GM20000 (cell line): ENCODE measurements around the gene TK1.

Experiments used
- DNase-seq: peaks from one replicate; pipeline ENCODE4 v3.0.0; 2012; ENCODE audit warnings: low spot score
- TF ChIP-seq, protein P1 (sequence below): IDR thresholded peaks from 2 replicates; pipeline ENCODE4 v1.5.1; 2012; ENCODE audit warnings: mild to moderate bottlenecking, control low read depth; ENCODE audit errors: extremely low read depth, missing control alignments

The TK1 gene

DNA sequence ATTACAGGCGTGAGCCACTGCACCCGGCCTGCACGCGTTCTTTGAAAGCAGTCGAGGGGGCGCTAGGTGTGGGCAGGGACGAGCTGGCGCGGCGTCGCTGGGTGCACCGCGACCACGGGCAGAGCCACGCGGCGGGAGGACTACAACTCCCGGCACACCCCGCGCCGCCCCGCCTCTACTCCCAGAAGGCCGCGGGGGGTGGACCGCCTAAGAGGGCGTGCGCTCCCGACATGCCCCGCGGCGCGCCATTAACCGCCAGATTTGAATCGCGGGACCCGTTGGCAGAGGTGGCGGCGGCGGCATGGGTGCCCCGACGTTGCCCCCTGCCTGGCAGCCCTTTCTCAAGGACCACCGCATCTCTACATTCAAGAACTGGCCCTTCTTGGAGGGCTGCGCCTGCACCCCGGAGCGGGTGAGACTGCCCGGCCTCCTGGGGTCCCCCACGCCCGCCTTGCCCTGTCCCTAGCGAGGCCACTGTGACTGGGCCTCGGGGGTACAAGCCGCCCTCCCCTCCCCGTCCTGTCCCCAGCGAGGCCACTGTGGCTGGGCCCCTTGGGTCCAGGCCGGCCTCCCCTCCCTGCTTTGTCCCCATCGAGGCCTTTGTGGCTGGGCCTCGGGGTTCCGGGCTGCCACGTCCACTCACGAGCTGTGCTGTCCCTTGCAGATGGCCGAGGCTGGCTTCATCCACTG is 27.3 kb upstream of the TK1 start, which contains the start of gene BIRC5:
Gene BIRC5, plus strand, starts transcription at position 238 of the 690 bp plus-strand sequence. Its CDS starts 64 bp downstream, at position 302.
- DNase-seq, result peak; percentile 98
- TF ChIP-seq, protein P1, sequence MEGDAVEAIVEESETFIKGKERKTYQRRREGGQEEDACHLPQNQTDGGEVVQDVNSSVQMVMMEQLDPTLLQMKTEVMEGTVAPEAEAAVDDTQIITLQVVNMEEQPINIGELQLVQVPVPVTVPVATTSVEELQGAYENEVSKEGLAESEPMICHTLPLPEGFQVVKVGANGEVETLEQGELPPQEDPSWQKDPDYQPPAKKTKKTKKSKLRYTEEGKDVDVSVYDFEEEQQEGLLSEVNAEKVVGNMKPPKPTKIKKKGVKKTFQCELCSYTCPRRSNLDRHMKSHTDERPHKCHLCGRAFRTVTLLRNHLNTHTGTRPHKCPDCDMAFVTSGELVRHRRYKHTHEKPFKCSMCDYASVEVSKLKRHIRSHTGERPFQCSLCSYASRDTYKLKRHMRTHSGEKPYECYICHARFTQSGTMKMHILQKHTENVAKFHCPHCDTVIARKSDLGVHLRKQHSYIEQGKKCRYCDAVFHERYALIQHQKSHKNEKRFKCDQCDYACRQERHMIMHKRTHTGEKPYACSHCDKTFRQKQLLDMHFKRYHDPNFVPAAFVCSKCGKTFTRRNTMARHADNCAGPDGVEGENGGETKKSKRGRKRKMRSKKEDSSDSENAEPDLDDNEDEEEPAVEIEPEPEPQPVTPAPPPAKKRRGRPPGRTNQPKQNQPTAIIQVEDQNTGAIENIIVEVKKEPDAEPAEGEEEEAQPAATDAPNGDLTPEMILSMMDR, result no peak

DNA sequence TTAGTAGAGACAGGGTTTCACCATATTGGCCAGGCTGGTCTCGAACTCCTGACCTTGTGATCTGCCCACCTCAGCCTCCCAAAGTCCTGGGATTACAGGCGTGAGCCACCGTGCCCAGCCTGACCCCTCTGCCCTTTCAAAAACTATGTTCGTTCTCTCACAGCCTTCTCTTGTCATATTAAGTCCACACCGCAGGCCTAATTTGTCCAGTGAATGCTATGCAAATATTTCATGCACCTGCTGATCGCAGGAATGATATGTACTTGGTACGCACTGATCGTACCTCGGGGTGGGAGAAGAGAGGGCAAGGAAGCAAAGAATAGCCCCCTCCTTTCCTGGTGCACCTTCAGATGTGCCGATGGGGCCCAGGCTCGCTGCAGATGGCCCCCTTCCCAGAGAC is 24.2 kb upstream of the TK1 start:
- TF ChIP-seq, protein P1, result no peak
- no peak for DNase-seq

DNA sequence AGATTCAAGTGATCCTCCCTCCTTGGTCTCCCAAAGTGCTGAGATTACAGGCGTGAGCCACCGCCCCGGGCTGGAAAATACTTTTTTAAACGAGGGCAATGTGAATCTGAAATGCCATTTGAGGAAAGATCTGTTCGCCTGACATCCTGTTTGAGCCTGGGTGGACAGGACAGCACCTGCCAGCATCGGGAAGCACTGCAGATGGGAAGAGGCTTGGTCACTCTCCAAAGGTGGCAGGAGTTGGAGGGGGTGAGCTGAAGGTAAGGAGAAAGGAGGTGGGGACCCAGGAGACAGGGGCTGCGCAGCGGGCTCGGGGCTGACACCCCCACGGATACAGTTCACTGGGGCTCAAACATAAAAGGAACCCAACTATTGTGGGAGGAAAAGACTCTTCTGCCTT is 23.3 kb upstream of the TK1 start:
- TF ChIP-seq, protein P1, result no peak
- no peak for DNase-seq

DNA sequence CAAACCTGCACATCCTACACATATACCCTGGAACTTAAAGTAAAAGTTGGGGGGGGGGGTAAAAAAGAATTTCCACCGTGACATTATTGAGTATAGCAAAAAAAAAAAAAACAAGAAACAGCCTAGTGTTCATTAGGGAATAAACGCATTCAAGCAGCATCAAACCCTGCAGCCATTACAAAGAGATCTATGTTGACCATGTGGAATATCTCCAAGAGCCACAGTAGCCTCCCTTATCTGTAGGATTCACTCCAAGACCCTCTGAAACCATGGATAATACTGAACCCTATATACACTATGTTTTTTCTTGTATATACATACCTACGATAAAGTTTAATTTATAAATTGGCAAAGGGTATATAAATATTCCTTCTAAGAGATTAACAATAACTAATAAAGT is 21.6 kb upstream of the TK1 start:
- no peak for DNase-seq
- TF ChIP-seq, protein P1, result no peak

DNA sequence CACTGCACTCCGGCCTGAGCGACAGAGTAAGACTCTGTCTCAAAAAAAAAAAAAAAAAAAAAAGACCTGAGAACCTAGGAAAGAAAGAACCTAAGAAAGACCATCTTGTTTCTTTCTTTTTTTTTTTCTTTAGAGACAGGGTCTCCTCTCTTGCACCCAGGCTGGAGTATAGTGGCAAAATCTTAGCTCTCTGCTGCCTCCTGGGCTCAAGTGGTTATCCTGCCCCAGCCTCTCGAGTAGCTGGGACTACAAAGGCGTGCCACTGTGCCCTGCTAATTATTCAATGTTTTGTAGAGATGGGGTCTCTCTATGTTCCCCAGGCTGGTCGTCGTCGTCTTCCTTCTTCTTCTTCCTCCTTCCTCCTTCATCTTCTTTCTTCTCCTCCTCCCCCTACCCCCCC is 19.4 kb upstream of the TK1 start:
- DNase-seq, result no peak
- TF ChIP-seq, protein P1, result no peak

DNA sequence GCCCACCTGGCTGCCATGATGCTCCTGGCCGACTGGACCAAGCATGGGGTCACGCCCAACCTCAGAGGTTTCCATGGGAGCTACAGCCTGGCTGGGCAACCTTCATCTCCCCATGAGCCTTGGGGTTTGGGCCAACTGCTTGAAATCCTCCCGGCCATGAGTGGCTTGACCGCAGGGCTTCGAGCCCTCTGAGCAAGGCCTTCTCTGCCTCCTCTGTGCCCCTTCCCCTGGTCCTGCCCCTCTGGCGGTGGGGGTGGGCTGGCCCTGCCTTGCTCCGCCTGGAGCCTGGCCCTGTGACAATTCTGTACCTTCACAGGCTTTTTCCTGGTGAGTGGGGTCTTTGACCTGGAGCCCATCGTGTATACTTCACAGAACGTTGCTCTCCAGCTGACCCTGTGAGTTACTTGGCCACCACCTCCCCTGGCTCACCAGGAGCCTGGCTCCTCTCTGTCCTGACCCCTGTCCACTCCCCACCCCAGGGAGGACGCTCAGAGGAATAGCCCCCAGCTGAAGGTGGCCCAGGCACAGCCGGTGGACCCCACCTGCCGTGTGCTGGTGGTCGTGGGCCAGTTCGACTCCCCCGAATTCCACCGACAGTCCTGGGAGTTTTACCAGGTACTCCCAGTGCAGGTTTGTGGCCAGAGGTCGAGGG is 18.4 kb upstream of the TK1 start:
- no peak for DNase-seq
- TF ChIP-seq, protein P1, result no peak

DNA sequence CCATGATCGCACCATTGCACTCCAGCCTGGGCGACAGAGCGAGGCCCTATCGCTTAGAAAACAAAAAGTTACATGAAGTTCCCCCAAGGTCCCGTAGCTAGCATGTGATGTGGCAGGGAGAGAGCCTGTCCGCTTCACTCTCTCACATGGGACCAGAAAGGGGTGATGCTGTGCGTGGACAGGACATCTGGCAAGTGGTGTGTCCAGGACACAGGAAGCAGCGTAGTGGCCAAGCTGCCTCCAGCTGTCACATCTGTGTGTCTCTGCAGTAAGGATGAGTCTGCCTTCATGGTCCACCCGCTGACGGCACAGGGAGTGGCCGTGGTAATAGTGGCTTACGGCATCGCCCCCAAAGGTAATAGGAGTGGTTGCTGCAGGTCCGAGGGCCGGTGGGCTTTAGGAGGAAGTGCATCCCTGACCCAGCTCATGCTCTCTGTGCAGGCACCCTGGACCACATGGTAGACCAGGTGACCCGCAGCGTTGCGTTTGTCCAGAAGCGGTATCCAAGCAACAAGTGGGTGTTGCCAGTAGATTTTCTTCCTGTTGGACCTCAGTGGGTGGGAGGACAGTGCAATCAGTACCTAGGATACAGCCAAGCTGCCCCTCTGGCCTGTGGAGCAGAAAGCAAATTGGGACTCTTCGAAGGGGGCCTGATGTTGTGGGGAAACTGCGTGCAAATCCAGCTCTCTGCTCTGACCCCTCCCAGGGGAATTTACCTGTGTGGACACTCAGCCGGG is 17.7 kb upstream of the TK1 start:
- TF ChIP-seq, protein P1, result no peak
- DNase-seq, result no peak
